ENCODE results near the gene SIGLEC9.

DNA sequence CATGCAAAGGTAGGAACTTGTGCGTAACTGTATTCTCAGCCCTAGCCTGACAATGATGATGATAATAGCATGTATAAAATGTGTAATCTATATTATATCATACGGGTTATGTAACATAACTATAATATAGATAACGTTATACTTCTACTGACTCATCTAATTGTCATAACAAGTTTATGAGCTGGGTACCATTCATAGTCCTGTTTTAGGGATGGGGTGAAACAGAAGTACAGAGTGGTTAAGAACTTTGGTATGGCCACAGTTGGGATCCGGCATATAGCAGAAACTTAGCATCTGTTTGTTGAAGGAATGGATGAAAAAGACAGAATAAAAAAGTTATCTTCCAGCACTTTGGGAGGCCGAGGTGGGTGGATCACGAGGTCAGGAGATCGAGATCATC is 21.7 kb upstream of the SIGLEC9 start:
- TF ChIP-seq, protein P1, sequence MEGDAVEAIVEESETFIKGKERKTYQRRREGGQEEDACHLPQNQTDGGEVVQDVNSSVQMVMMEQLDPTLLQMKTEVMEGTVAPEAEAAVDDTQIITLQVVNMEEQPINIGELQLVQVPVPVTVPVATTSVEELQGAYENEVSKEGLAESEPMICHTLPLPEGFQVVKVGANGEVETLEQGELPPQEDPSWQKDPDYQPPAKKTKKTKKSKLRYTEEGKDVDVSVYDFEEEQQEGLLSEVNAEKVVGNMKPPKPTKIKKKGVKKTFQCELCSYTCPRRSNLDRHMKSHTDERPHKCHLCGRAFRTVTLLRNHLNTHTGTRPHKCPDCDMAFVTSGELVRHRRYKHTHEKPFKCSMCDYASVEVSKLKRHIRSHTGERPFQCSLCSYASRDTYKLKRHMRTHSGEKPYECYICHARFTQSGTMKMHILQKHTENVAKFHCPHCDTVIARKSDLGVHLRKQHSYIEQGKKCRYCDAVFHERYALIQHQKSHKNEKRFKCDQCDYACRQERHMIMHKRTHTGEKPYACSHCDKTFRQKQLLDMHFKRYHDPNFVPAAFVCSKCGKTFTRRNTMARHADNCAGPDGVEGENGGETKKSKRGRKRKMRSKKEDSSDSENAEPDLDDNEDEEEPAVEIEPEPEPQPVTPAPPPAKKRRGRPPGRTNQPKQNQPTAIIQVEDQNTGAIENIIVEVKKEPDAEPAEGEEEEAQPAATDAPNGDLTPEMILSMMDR (IDR thresholded peaks at IDR 0.05) = no peak
- TF ChIP-seq, protein P2, sequence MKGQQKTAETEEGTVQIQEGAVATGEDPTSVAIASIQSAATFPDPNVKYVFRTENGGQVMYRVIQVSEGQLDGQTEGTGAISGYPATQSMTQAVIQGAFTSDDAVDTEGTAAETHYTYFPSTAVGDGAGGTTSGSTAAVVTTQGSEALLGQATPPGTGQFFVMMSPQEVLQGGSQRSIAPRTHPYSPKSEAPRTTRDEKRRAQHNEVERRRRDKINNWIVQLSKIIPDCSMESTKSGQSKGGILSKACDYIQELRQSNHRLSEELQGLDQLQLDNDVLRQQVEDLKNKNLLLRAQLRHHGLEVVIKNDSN (CRISPR knock-in tag; IDR thresholded peaks at IDR 0.05) = no peak
- TF ChIP-seq EMX1 (CRISPR knock-in tag; IDR thresholded peaks at IDR 0.05) (no peak), CREB1 (CRISPR knock-in tag; IDR thresholded peaks at IDR 0.05) (no peak)
